IPS-11a (cell line): ENCODE data around the gene MAP4K2.

ENCODE experiments used
- H3K4me3 ChIP-seq: one replicate; pipeline ENCODE4 v1.5.1; 2013; ENCODE audit warnings: low read depth, low read length, control low read depth

The MAP4K2 gene

DNA sequence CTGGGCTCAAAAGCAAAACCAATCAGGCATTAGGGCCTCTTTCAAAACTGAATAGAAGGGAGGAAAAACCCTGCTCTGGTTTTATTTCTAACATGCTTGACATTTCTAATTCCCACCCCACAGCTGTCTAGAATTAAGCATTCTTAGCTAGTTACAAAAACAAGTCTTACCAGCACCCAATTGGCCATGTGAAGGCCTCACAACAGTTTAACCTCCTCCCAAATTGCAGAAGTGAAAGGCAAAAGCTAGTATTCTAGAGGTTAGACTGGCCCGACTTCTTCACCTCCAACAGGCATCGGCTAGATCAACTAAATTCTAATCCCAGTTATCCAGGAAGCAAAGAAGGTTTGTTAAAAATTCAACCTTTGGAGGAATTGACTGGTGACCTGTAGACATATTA is 31.2 kb downstream of the MAP4K2 start:
- no peak overlapping the region for H3K4me3 ChIP-seq

GRCh38 chr11:64770120-64770519 is 32.9 kb downstream of the MAP4K2 start:
- no peak overlapping the region for H3K4me3 ChIP-seq

DNA sequence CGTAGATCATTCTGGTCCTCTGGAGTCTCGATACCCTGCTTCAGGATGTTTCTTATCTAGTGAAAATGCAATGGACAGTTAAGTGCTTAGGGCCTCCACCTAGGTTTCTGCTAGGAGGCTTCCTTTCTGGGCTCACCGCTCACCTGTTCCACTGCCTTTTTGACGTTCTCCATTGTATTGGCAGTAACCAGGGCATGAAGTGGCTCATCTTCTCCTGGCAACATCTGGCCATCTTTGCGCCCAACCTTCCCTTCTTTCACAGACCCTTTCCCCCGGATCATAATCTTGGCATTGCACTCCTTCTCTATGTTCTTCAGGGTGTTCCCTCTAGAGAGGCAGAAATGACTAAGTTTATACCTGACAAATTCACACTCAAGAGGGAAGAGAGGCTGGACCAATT is 33.7 kb downstream of the MAP4K2 start:
- H3K4me3 ChIP-seq = no peak overlapping the region

DNA sequence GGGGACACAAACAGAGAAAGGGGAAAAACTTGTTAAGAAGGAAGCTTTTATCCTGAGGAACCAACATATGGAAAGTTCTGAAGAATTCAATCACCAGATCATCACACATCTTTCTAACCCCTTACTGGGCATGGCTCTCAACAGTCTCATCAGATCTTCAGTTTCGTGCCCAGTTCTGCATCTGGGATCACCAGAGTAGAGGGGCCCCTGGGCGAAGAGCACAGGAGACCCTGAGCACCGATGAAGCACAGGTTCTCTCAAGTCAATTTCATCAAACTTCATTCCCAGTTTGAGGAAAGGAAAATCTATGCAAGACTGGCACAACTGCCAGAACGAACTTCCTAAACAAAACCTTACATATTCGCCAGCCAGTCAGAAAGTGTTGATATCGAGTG is 34.7 kb downstream of the MAP4K2 start:
- H3K4me3 ChIP-seq = no peak overlapping the region

- no peak overlapping the region for H3K4me3 ChIP-seq
Observed at GRCh38 chr11:64767344-64768299, 35.4 kb downstream of the MAP4K2 start.

DNA sequence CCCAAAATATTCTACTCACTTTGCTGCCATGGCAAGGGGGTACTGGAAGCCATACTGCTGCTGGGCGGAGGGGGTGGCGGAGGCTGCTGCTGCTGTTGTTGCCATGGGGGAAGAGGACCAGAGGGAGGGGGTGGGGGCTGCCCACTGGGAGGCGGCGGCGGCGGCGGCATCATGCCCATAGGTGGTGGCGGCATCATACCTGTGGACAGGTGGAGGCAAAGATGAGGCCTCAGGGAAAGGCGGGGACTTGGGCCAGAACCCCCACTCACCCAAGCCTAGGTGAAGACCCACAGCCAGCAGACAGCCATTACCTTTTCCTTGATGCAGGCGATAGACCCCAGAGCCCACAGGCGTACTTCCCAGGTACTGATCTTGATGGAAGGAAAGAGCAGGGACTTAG is 36.1 kb downstream of the MAP4K2 start:
- no peak overlapping the region for H3K4me3 ChIP-seq

- no peak overlapping the region for H3K4me3 ChIP-seq
Observed at GRCh38 chr11:64765851-64766665, 37.0 kb downstream of the MAP4K2 start.

GRCh38 chr11:64765291-64765850 is 37.6 kb downstream of the MAP4K2 start:
- H3K4me3 ChIP-seq = no peak overlapping the region

DNA sequence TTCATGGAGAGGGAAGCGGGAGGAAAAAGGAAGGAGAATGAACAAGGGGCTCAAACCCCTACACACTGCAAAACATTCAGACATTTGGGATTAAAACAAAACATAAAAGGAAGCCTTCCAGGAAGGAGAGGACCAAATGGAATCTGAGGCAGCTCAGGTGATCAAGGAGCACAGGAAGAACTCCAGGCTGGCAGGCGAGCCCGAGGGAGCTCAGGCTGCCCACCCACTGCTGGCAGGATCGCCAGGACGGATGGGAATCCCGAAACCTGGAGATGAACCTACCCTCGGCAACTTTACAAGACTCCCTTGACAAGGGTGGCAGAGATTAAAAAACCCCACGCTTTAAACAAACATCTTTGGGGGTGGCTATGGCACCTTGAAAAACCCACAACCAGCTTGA is 38.3 kb downstream of the MAP4K2 start:
- H3K4me3 ChIP-seq = no peak overlapping the region

DNA sequence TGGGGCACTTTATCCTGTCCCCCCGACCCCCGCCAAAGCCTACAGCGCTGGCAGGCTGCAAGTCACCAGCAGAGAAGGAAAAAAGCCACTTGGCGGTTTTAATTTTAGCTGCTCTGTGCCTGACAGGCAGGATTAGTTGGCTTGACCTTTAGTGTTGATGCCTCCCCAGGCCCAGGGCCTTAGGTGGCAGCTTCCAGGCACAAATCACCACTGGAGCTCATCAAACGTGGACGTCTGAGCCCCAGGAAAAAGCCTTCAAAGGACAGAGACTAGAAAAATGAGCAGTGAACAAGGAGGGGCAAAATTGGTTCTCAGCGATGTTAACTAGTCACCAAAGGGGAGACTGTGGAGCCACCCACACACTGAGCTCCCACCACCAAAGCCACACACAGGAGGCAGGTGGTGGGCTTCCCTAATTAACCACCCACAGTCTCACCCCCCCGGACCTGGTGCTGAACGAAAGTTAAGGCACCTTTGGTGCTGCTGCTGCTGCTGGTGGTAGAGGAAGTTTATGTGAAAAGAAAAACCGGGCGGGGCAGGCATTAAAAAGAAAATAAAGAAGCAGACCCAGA is 38.9 kb downstream of the MAP4K2 start:
- H3K4me3 ChIP-seq = no peak overlapping the region

DNA sequence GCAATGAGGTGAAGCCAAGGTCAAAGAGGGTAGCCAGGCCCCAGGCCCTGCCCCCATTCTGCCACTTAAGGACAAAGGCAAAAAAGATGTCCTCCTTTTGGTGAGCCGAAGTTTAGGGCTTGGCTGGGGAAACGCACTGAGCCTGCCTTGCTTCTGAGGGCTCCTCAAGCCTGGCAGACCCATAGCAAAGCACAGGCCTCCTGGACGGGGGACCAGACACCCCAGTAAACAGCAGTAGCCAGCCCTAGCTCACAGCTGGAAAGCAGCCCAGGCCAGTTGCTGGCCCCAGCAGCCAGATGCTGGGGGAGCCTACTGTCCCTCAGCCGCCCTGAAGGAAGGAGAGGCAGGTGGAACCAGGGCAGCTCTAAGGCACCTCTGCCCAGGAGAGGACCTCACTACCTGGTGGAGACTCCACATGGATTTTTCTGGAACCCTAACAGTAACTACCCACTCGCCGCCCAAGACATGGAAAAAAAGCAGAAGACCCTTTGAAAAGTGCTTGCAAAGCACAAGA is 39.4 kb downstream of the MAP4K2 start:
- H3K4me3 ChIP-seq = no peak overlapping the region

DNA sequence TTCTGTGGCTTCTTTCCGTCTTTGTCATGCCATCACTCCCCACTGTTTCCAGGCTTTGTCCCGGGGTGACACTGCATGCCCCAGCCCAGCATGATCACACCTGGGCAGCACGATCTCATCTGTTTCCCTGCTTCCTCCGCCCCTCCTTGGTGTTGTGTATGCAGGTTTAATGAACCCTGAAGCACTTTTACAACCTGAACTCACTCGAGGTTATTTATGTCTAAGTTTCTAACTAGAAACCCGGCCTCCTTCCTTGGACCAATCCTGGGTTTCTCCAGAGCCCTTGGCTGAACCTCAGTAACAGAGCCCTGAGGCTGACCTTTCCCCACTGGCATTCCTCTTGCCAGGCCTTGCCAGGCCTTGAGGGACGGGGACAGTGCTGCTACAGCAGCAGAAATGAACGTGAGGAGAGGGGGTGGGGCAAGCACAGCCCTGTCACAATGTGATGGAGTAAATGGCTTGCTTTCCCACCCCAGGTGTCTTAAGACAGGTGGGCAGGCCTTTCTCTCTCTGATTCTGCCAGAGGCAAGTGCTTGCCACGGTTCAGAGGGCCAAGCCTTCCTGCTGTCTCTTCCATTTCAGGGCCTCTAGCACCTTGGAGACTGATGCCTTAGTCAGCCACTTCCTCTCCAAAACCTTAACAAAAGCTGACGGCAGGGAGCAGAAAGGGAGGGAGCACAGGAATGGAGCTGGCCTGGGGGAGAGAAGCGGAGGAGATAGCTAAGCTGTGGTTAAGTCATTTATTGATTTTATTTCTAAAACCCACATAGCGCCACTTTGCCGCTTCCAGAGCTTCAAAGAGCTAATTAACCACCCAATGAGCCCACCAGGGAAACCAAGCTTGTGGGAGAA is 40.1 kb downstream of the MAP4K2 start:
- no peak overlapping the region for H3K4me3 ChIP-seq

DNA sequence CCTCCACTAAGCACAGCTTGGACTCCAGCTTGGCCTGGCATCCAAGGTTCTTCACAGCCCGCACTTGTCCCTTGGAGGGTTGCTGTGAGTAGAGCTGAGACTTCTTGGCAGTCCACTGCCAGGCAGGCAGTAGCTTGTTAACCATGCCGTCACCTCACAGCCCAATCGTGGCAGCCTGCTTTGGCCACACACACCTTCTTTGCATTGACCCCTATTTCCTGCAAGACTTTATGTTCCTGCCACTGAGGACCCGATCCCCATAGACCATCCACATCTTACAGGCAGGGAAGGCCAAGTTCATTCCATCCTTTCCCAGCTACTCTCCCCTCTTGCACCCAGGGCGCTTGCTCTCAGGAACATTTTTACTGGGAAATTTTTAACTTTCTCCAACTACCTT is 40.7 kb downstream of the MAP4K2 start:
- no peak overlapping the region for H3K4me3 ChIP-seq

DNA sequence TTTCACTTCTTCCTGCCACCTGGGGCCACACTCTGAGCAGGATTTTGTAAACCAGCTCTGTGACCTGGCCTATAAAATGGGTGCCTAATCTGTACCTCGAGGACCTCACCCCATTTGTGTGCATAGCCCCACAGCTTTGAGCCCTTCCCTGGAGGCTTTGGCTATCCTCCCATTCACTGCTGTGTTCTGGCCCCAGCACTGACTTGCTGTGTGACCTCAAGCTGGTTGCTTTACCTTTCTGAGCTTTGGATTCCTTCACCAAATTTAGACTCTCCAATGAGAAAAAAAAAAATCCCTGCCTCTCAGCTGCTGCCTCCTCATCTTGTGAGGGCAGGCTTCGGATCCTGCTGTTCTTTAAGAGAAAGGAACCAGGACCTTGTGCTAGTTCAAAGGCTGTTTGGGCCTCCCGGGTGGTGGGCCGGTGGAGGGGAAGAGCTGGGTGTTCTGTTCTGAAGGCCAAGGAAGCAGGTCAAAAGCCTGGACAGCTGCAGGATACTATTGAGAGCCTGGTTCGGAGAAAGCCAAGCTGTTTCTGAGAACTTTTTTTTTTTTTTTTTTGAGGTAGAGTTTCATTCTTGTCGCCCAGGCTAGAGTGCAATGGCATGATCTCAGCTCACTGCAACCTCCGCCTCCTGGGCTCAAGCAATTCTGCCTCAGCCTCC is 42.1 kb downstream of the MAP4K2 start:
- H3K4me3 ChIP-seq = no peak overlapping the region

- no peak within 1 kb of the TSS for H3K4me3 ChIP-seq
Observed at GRCh38 chr11:64759722-64760719, 43.0 kb downstream of the MAP4K2 start, which contains the start of gene PYGM. Gene PYGM (minus strand): TSS chr11:64759974. CDS start chr11:64759898, 76 bp downstream.

DNA sequence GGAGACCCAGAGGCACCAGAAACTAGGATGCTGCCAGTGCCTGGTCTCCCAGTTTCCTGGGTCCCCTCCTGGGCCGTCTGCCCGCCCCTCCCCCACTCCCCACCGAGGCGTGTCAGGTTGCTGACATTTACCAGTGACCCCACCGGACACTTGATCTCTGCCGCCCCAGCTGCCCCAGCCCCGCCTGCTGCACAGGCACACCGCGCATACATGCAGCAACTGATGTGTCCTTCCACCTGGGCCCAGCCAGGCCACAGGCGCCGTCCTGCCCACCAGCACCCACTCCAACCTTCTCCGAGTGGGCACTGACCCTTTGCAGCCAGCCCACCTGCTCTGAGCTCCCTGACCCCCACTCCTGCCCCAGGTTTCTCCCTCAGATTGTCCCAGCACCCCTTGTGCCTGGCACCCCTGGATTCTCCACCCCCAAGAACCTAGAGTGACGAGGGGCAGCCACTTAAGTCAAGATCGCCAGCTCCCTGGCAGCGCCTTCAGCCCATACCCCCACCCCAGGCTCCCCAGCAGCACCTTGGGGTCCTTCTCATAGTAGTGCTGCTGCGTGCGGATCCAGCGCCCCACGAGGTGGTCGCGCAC is 43.8 kb downstream of the MAP4K2 start:
- no peak overlapping the region for H3K4me3 ChIP-seq

DNA sequence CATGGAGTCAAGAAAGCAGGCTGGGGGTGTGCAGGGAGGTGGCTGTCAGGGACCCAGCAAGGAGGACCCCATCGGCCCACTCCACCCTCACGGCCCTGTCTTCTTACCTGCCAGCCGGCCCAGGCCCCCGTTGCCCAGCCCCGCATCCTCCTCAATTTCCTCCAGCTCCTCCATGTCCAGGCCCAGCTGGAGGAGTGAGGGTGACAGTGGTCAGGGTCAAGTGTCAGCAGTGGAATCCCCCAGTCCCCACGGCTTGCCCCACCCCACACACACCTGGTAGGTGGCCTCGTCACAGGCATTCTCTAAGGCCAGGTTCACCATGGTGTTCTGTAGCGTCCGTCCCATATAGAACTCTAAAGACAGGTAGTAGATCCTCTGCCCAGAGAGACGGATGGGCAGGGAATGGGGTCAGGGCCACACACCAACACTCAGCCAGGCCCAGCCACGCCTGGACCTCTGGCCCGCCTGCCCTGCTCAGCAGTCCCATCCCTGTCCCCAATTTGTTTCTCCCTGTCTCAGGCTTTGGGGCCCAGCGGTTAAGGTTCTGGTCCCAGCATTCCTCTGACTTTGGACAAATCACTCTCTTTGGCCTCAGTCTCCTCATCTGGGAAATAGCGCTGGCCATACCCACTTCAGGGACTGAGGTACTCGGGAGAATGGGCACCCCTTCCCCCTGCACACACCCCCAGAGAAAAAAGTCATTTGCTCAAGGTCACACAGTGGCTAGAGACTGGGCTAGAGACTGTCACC is 44.5 kb downstream of the MAP4K2 start:
- H3K4me3 ChIP-seq = no peak overlapping the region
